ENCODE data around the gene PTPRN.
"Not testable (repeated sequence)": the region's sequence is repeated elsewhere in the genome, so short reads cannot be mapped to it uniquely, and the experiment has no call there.

Gene PTPRN

GRCh38 chr2:219290381-219291171, 18.6 kb downstream of the PTPRN start:
- in situ Hi-C loops (cut with MboI; ENCODE audit: low pct_unique_long_range_greater_than_20kb, low sequenced_read_pairs): no loop called here
- no peak for DNase-seq

DNA sequence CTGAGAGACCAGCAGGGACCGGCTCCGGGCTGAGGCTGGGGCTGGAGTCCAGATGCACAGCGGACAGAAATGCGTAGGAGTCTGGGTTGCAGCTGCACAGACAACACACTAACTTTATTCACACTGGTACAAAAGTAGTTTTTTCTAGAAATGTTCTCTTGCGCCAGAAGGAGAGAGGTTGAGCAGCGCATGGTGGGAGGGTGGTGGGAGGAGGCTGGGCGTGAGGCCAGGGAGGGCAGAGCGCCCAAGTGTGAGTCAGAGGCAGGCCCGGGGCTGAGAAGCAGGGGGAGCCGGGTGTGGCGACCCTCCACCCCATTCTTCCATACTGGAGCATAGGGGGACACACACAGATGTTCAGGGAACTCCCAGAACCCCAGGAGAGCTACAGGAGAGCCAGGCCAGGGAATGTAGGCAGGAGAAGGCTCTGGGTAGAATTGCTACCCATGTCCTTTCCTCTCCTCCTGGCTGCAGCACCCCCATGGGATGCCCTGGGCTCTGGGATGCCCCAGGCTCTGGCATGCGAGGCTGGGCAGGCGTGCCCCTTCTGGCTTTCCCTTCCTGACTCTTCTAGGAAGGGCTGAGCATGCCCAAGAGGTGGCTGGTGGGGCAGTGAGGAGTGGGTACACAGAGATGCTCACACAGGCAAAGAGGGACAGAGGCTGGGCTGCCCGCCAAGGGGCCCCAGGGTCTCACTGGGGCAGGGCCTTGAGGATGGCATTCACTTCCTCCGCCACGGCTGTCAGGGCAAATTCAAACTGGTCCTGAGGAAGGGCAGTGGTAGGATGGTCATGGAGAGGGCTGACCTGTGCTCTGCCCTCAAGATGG, 19.5 kb downstream of the PTPRN start:
- DNase-seq: no peak
- in situ Hi-C loops (cut with MboI; ENCODE audit: low pct_unique_long_range_greater_than_20kb, low sequenced_read_pairs): no loop called here

- in situ Hi-C loops (cut with MboI; ENCODE audit: low pct_unique_long_range_greater_than_20kb, low sequenced_read_pairs): no loop called here
- DNase-seq: no peak
These were observed 20.0 kb downstream of the PTPRN start for GRCh38 chr2:219289195-219289536.

DNA sequence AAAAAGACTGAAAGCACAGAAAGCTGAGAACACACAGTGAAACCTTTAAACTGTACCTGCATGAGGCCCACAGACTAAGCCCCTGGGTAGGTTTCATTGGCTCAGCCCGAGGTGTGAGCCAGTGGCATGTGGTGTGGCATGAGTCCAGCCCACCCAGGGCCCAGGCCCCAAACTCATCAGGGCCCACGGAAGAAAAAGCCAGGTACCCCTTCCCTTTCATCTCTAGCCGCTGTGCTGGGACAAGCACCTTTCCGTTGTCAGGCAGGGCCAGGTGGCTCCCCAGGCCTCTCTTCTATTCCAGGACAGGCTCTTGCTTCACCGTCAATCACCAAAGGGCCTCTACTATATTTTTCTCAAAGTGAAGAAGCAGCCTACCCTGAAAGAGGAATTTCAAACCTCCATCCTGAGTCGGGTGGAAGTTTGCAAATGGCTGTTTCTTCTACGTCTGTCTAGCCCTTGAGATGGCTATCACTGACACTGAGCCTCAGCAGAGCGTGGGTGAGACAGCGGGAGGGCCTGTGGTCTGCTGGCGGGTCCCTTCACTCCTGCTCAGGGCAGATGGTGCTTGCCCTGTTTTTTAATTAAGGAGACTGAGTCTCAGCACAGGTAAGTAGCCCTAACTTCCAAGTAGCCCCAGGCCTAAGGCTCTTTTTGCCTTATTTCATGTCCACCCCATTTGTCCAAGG, 21.5 kb downstream of the PTPRN start:
- peak; percentile 22 for DNase-seq
- in situ Hi-C loops (cut with MboI; ENCODE audit: low pct_unique_long_range_greater_than_20kb, low sequenced_read_pairs): no loop called here

DNA sequence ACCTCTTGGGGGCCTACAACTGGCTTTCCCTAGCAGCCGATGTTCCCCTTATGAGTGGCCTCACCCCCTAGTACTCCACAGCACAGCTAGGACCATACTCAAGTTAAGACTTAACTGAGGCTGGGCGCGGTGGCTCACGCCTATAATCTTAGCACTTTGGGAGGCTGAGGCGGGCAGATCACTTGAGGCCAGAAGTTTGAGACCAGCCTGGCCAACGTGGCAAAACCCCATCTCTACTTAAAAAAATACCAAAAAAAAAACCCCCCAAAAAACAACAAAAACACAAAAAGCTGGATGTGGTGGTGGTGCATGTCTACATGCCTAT, 22.1 kb downstream of the PTPRN start:
- in situ Hi-C loops (cut with MboI; ENCODE audit: low pct_unique_long_range_greater_than_20kb, low sequenced_read_pairs); DNase-seq: not testable (repeated sequence)

- in situ Hi-C loops (cut with MboI; ENCODE audit: low pct_unique_long_range_greater_than_20kb, low sequenced_read_pairs): no loop called here
These were observed 22.6 kb downstream of the PTPRN start for GRCh38 chr2:219286436-219287115.

DNA sequence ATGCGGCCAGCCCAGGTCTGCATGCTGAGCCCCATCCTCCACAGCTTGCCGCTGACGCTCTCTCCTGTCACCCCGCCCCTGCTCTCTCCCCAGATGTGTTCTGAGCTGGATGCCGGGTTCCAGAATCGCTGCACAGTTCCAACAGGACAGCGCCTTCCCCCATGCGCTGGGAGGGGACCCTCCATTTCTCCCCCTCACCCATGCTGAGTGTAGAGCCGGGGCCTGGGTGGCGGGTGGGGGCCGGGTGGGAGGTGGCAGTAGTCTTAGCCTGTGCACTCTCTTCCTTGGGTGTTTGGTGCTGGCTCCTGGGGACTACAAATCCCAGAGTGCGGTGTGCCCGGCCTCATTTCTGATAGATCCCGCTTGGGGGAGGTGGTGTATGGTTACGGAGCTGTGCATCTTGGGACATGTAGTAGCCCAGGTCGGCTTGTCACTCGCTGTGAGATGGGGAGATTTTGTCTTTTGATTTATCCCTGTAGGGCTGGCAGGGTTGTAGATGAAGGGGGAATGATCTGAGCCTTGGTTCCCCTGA, 23.2 kb downstream of the PTPRN start:
- no peak for DNase-seq
- in situ Hi-C loops (cut with MboI; ENCODE audit: low pct_unique_long_range_greater_than_20kb, low sequenced_read_pairs): no loop called here

More at GRCh38 chr2:219286436-219287115, 22.6 kb downstream of the PTPRN start:
- no peak for DNase-seq

DNA sequence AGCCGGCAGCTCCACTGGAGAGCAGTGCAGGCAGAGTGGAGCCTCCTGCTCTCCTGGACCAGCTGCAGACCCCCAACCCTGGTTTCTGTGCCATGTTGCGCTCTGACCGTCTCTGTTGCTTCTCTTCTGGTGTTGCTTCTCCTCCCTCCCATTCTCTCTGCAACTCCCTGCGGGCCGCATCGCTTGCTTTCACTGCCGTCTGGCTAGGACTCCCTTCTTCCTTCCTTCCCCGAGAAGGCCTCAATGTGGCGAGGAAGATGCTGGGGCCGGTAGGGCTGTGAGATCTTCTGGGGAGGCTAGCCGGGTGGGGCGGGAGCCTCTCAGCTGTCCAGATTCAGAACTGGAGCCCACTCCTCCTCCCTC, 23.8 kb downstream of the PTPRN start:
- in situ Hi-C loops (cut with MboI; ENCODE audit: low pct_unique_long_range_greater_than_20kb, low sequenced_read_pairs): no loop called here
- DNase-seq: no peak

DNA sequence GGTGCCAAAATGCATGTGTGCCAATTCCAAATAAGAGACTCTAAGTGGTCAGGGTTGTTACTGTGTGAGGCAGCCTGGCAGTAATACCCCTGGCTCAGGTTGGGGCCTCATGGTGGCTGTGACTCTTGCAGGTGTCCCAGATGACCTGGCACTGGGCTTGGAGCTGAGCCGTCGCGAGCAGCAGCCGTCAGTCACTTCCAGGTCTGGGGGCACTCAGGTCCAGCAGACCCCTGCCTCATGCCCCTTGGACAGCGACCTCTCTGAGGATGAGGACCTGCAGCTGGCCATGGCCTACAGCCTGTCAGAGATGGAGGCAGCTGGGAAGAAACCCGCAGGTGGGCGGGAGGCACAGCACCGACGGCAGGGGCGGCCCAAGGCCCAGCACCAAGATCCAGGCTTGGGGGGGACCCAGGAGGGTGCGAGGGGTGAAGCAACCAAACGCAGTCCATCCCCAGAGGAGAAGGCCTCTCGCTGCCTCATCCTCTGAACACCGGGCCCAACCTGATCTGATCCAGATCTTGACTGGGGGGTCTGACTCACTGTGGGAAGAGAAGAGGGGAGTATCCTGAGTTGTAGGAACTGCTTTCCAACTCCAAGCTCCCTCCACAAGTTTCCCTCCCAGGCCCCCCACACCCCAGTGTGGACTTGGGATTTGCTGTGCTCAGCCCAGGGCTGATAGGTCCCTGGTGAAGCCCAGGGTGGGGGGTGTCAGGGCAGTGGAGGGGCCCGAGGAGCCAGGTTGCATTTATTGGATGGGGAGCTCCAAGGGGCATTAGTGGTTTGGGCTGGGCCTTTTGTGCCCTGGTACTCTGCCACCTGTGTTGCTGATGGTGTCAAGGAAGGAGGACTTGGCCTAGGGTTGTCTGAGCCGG, 24.5 kb downstream of the PTPRN start:
- in situ Hi-C loops (cut with MboI; ENCODE audit: low pct_unique_long_range_greater_than_20kb, low sequenced_read_pairs): no loop called here
- DNase-seq: no peak

DNA sequence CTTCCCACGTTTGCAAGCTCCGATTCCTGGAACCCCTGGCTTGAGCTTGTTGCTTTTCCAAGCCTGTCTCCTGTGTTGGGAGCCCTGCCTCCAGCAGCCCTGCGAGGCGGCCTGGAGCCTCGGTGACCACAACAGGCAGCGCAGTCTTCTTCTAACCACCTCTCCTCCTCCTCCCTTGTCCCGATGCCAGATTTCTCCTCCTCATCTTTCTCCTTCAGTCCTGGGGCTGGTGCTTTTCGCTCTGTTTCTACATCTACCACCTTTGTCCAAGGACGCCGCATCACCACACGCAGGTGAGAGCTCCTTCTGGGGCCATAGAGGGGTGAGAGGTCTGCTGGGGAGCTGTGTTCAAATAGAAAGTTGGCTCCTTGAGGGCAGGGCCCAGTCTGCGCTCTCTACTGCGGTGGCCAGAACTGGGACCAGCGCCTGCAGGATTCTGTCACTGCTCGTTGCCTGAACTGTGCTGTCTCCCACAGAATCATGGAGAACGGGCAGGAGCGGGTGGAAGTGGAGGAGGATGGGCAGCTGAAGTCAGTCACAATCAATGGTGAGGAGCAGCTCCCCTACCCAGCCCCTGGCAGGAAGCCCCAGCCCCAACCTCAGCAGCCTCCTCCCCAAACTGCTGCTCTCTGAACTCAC, 26.1 kb downstream of the PTPRN start:
- in situ Hi-C loops (cut with MboI; ENCODE audit: low pct_unique_long_range_greater_than_20kb, low sequenced_read_pairs): no loop called here
- no peak for DNase-seq

- in situ Hi-C loops (cut with MboI; ENCODE audit: low pct_unique_long_range_greater_than_20kb, low sequenced_read_pairs): no loop called here
- DNase-seq: no peak
These were observed 26.8 kb downstream of the PTPRN start for GRCh38 chr2:219282375-219282774.

DNA sequence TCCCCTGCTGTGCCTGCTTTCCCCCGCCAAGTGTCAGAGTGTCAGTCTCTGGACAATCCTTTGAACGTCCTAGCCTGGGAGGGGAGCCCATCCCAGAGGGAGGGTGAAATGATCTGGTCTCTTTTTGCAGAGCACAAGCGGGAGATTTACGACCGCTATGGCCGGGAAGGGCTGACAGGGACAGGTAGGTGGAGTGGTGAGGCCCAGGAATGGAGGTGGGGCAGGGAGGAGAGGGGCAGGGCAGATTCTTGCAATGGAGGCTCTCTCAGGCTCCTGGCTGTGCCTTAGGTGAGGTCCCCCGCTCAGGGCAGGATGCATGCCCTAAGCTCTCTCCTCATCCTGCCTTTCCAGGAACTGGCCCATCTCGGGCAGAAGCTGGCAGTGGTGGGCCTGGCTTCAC, 27.6 kb downstream of the PTPRN start:
- in situ Hi-C loops (cut with MboI; ENCODE audit: low pct_unique_long_range_greater_than_20kb, low sequenced_read_pairs): no loop called here
- no peak for DNase-seq

DNA sequence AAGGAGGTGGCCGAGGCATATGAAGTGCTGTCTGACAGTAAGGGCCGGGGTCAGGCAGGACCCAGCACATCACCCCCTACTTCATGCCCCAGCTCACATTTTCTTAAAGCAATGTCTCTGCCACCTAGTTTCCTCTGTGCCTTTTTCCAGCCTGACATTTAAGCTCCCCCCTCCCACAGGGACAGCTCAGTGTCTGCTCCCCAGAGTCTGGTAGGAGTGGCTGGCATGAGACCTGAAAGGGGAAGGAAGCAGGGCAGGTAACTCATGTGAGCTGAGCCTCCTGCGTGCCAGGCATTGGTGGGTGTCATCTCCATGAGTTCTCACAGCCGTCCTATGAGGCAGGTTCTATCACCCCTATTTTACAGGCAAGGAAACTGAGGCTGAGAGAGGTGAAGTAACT, 28.6 kb downstream of the PTPRN start:
- DNase-seq: no peak
- in situ Hi-C loops (cut with MboI; ENCODE audit: low pct_unique_long_range_greater_than_20kb, low sequenced_read_pairs): no loop called here

DNA sequence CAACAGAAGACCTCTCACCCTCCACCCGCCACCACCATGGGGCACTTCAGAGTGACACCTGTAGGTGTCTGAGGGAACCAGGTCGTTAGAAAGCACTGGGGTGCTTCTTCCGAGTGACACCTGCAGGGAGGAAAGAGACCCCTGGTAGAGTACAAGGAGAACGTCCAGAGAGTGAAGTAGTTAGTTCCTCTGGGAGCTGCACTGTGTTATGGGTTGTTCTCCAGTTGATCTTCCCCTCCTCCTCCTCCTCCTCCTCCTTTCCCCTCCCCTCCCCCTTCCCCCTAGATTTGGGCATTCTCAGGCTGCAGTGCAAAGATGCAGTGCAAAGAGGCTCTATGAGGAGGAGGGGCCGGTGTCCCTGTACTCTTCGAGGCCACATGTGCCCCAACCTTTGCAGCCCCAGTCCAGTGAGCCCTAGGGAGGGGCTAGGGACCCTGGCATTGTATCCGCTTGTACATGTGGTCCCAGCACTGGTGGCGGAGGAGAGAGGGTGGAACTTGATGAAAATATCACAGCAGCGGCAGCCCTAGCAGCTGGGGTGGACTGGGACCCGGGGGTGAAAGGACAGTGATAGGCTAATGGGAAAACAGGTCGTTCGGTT, 29.2 kb downstream of the PTPRN start:
- in situ Hi-C loops (cut with MboI; ENCODE audit: low pct_unique_long_range_greater_than_20kb, low sequenced_read_pairs): no loop called here
- no peak for DNase-seq

DNA sequence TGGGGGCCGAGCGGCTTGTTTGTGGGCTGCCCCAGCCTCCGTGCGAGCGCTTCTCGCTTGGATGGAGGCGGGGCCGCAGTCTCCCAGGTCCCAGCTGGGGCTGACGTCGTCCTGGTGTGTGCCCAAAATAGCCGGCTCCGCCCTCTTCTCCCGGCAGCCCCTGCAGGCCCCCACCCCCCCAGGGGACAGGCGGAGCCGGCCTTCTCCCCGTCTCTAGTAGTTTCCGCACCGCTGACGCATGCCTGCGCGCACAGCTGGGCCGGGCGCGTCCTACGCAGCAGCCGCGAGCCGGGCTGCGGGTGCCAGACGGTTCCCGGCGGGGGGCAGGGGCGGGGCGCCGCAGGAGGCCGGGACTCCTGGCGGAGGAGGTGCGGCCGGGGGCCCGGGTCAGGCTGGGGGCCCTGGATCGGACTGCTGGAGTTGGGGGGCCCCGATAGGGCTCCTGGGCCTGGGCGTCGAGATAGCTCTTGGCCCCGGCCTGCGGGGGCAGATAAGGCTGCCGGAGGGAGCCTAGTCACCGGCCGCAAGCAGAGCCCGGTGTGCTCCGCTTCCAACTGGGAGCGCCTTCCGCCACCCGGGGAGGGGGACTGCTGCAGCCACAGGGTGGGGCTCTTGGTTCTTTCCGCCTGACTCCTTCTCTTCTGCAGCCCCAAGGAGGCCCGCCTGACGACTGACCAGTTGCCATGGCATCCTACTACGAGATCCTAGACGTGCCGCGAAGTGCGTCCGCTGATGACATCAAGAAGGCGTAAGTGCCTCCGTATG, 29.9 kb downstream of the PTPRN start, which contains the start of gene DNAJB2:
Gene DNAJB2, plus strand, starts transcription at position 216 of the 765 bp plus-strand sequence. Its CDS starts 468 bp downstream, at position 684.
- peak; percentile 99 for DNase-seq
- in situ Hi-C loops (cut with MboI; ENCODE audit: low pct_unique_long_range_greater_than_20kb, low sequenced_read_pairs): no loop called here

DNA sequence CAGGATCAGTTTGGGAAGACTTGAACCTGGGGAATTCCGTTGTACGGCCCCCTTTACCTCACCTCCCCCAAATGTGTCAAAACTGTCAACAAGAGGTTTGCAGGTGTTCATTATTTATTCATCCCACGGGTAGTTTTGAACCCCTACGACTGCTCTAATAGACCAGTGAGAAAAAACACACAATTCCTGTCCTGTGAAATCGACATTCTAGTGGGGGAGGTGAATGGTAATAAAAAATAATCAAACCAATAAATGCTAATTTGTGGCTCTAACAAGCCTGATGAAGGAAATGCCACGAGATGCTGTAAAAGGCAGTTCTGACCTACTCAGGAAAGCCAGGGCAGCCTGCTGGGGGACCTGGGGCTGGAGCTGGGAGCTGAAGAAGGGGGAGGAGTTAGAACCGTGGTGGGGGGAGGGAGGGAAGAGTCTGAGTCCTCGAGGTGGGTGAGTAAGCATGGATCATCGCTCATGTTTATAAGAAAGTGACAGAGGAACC, 30.5 kb downstream of the PTPRN start:
- in situ Hi-C loops (cut with MboI; ENCODE audit: low pct_unique_long_range_greater_than_20kb, low sequenced_read_pairs): no loop called here
- DNase-seq: no peak

All from KBM-7 (cell line).